Common myeloid progenitor, CD34-positive (primary cell): Measurements from ENCODE around the gene CNTNAP5.

Experiments used
- CTCF ChIA-PET: fragments of 350-600 bp; sonication (Branson Sonifier 250); formaldehyde crosslinking; loops from one replicate; lab custom pipeline; 2021; ENCODE audit warnings: antibody characterized with exemption; lab: Charles Lee
- POLR2A ChIA-PET: fragments of 350-600 bp; sonication (Branson Sonifier 250); formaldehyde crosslinking; loops from one replicate; lab custom pipeline; 2021; ENCODE audit warnings: antibody characterized with exemption; lab: Charles Lee
- DNase-seq, 3 donors: peaks; one replicate each; pipeline versions ENCODE4 v3.0.0 to v3.0.0-alpha.2; 2013
- H3K27ac ChIP-seq, 2 experiments: 1 replicate in 1 of 2; 2 replicates in 1 of 2; pipeline ENCODE4 v1.7.0; 2013; ENCODE audit warnings: inconsistent platforms in 2 of 2, low read length in 2 of 2, mild to moderate bottlenecking in 2 of 2, low read depth in 1 of 2, moderate library complexity in 1 of 2; ENCODE audit not compliant: severe bottlenecking in 2 of 2, insufficient read depth in 1 of 2, poor library complexity in 1 of 2
- H3K27me3 ChIP-seq, 5 experiments: replicated peaks in 2 of 5; 1 replicate in 3 of 5; 2 replicates in 2 of 5; pipeline versions ENCODE4 v1.6.1 to v1.7.0; 2013; ENCODE audit warnings: low read length in 4 of 5, mild to moderate bottlenecking in 2 of 5, moderate library complexity in 2 of 5, inconsistent platforms in 1 of 5; ENCODE audit not compliant: insufficient read depth in 5 of 5, control insufficient read depth in 4 of 5
- H3K36me3 ChIP-seq, 4 experiments: 1 replicate in 2 of 4; 2 replicates in 2 of 4; pipeline versions ENCODE4 v1.6.1 to v1.7.0; 2013; ENCODE audit warnings: low read length in 3 of 4, control low read depth in 1 of 4, mild to moderate bottlenecking in 1 of 4; ENCODE audit not compliant: control insufficient read depth in 4 of 4, insufficient read depth in 4 of 4
- H3K4me1 ChIP-seq, 4 experiments: 1 replicate in 3 of 4; 2 replicates in 1 of 4; pipeline versions ENCODE4 v1.6.1 to v1.7.1; 2013; ENCODE audit warnings: low read length in 3 of 4, mild to moderate bottlenecking in 3 of 4, control low read depth in 1 of 4, inconsistent platforms in 1 of 4, moderate library complexity in 1 of 4; ENCODE audit not compliant: control insufficient read depth in 4 of 4, insufficient read depth in 4 of 4; ENCODE audit errors: control extremely low read depth in 1 of 4
- H3K4me3 ChIP-seq, 7 experiments: 1 replicate in 4 of 7; 2 replicates in 3 of 7; pipeline versions ENCODE4 v1.5.1 to v1.7.0; 2013; ENCODE audit warnings: mild to moderate bottlenecking in 7 of 7, low read length in 6 of 7, moderate library complexity in 6 of 7, inconsistent platforms in 2 of 7, low read depth in 2 of 7, control low read depth in 1 of 7; ENCODE audit not compliant: insufficient read depth in 4 of 7, control insufficient read depth in 1 of 7; ENCODE audit errors: extremely low read depth in 1 of 7
- H3K9me3 ChIP-seq, 5 experiments: 1 replicate in 4 of 5; 2 replicates in 1 of 5; pipeline versions ENCODE4 v1.6.1 to v1.7.1; 2013; ENCODE audit warnings: low read length in 4 of 5, mild to moderate bottlenecking in 2 of 5, inconsistent platforms in 1 of 5, low read depth in 1 of 5, moderate library complexity in 1 of 5; ENCODE audit not compliant: control insufficient read depth in 4 of 5, insufficient read depth in 2 of 5; ENCODE audit errors: control extremely low read depth in 1 of 5
- WGBS: methylation state at CpG from one replicate; pipeline ENCODE4 v1.1.5; 2013; ENCODE audit not compliant: insufficient coverage; 5-methylcytosine and 5-hydroxymethylcytosine counted together

Gene CNTNAP5

DNA sequence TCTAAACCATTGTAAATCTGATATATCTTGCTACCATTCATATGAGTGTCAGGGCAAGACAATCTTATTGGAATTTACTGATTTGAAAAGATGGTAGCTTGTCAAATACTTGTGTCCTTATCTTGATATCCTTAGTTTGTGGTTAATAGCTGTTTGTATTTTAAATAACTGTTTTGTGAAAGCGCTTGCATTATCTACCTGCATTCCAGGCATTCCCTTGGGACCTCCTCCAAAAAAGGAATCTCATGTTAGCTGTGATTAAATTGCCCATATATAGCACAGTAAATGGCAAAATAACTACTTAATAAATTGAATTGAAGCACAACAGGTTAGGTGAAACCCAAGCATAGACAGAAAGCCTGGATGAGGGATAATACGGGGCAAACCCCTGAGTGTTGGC, 13.9 kb downstream of the CNTNAP5 start:
- Histone ChIP-seq H3K36me3 (no peaks in the 10 kb centered on the region), H3K27me3 (peaks cover 0 to 2% (median 0%) of the 10 kb centered on the region in 5 experiments), H3K4me3 (no peak overlapping the region), H3K9me3 (no peaks in the 10 kb centered on the region), H3K27ac (no peak overlapping the region), H3K4me1 (no peaks in the 10 kb centered on the region)
- WGBS: 100% methylated on average over 1 of the region's 2 CpGs
- ChIA-PET CTCF (no interaction called here), POLR2A (no interaction called here)
- no peak for DNase-seq

DNA sequence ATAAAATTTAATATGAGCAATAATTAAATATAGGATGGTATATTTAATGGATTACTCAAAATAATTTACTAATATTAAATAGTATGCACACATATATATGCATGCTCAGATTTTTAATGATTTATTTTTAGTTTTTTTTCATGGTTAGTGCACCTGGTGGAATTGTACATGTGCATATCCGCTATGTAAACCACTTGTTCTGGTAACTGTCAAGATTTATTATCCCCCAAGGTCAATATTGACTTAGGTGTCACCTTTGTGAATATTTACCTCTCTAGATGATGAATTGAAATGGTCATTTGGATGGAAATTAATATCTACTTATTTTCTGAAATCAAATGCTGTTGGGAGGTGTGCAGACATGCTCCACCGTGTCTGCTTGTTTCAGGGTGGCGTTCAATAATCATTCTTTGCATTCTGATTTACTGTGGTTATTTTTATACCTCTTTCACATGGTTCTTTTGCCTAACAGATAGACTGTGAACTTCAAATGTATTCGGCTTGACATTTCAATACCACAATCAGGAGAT, 14.7 kb downstream of the CNTNAP5 start:
- peaks cover 0 to 2% (median 0%) of the 10 kb centered on the region in 5 experiments for H3K27me3 ChIP-seq
- POLR2A ChIA-PET: no interaction called here
- CTCF ChIA-PET: no interaction called here

DNA sequence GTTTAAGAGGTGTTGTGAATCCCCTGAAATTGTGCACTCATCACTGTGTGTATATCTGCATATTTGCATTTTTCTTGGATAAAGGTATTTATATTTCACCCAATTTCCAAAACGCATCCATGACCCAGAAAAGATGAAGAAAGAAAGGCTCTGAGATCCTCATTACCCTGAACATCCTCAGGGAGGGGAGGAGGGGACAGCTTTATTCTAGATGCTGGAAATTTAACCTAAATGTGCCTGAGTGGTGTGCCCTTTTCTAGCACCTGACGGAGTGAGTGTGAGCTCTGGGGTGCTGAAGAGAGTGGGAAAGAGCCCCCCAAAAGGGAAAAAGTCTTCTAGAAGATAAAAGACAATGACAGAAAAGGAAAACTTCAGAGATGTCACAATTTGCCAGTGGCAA, 20.8 kb downstream of the CNTNAP5 start:
- CTCF ChIA-PET: interaction anchor here (0.6 kb wide), 1 partner anchor 544 kb away, joined by 3 read pairs; no protein-coding TSS in a partner anchor
- WGBS: 100% methylated on average over 1 of the region's 2 CpGs
- no peaks in the 10 kb centered on the region for H3K4me1 ChIP-seq
- H3K27me3 ChIP-seq: no peaks in the 10 kb centered on the region
- H3K9me3 ChIP-seq: no peaks in the 10 kb centered on the region
- POLR2A ChIA-PET: no interaction called here
- no peaks in the 10 kb centered on the region for H3K36me3 ChIP-seq
- H3K4me3 ChIP-seq: no peak overlapping the region
- no peak overlapping the region for H3K27ac ChIP-seq
- DNase-seq: no peak

More for the DNA sequence above, 14.7 kb downstream of the CNTNAP5 start:
- no peaks in the 10 kb centered on the region for H3K4me1 ChIP-seq
- no peaks in the 10 kb centered on the region for H3K36me3 ChIP-seq
- WGBS: no CpG with 5 or more reads among the region's 4 CpGs
- H3K4me3 ChIP-seq: no peak overlapping the region
- H3K9me3 ChIP-seq: no peaks in the 10 kb centered on the region
- no peak overlapping the region for H3K27ac ChIP-seq
- DNase-seq: no peak

DNA sequence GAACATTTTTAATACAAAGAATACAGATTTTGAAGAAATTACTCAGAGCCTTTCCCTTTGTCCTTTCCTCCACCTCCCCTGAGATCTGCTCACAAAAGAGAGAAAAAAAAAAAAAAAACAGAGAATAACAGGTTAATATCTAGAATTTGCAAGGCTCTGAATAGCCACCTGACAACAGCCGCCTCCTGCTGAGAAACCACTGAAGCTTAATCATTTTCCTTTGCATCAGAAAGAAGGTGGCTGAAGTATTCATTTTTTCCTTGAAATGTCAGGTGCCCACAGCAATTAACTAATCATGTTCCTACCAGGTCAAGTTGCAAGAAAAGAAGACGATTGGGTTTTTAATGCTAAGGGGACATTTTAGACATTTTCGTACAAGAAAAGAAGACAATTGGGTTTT, 21.2 kb downstream of the CNTNAP5 start:
- POLR2A ChIA-PET: no interaction called here
- Histone ChIP-seq H3K4me3 (no peak overlapping the region), H3K36me3 (no peaks in the 10 kb centered on the region), H3K4me1 (no peaks in the 10 kb centered on the region), H3K27ac (no peak overlapping the region), H3K9me3 (no peaks in the 10 kb centered on the region), H3K27me3 (no peaks in the 10 kb centered on the region)
- CTCF ChIA-PET: interaction anchor here (0.6 kb wide), 1 partner anchor 544 kb away, joined by 3 read pairs; no protein-coding TSS in a partner anchor
- no peak for DNase-seq
- WGBS: 79% methylated on average over 3 of the region's 3 CpGs

DNA sequence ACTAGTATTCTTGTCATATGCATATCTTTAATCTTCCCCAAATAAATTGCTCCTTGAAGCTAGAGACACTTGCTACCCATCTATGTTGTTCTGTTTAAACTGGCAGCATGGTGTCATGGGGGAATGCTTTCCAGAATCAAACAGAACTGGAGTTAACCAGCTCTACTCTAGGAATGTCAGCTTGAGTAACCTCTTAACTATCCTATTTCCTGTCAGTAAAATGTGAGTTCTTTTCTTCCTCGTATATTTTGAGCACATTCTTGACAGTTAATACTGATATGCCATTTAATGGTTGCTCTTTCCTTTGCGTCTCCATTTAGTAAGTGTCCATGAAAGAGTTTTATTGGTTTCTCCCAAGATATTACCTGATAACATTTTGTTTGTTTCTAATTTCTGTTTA, 23.0 kb downstream of the CNTNAP5 start:
- no peak overlapping the region for H3K4me3 ChIP-seq
- H3K36me3 ChIP-seq: no peaks in the 10 kb centered on the region
- no CpG with 5 or more reads among the region's 2 CpGs for WGBS
- peaks cover 0 to 2% (median 0%) of the 10 kb centered on the region in 5 experiments for H3K27me3 ChIP-seq
- DNase-seq: no peak
- no peak overlapping the region for H3K27ac ChIP-seq
- ChIA-PET CTCF (interaction anchor here (0.7 kb wide), 1 partner anchor 482 kb away, joined by 3 read pairs; no protein-coding TSS in a partner anchor), POLR2A (no interaction called here)
- no peaks in the 10 kb centered on the region for H3K9me3 ChIP-seq
- no peaks in the 10 kb centered on the region for H3K4me1 ChIP-seq

DNA sequence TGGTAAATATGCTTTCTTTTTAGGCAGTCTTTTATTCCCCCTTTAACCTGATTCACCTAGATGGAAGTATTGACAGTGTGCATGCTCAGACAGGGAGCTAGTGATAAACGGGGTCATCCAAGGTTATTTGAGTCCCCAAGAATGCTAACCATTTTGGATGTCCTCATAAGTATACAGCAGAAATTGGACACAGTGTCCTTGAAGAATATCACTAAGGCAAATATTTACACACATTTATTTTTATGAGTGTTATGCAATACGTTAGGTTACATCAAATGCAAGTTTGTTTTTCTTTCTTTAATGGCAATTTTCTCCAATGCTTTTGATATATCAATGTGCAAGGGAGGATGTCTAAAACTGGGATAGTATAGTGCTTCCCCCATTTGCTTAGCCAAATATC, 23.6 kb downstream of the CNTNAP5 start:
- Histone ChIP-seq H3K36me3 (no peaks in the 10 kb centered on the region), H3K4me1 (no peaks in the 10 kb centered on the region), H3K4me3 (no peak overlapping the region), H3K27ac (no peak overlapping the region), H3K27me3 (peaks cover 0 to 2% (median 0%) of the 10 kb centered on the region in 5 experiments), H3K9me3 (no peaks in the 10 kb centered on the region)
- DNase-seq: no peak
- ChIA-PET CTCF (no interaction called here), POLR2A (no interaction called here)
- WGBS: 100% methylated on average over 1 of the region's 2 CpGs

DNA sequence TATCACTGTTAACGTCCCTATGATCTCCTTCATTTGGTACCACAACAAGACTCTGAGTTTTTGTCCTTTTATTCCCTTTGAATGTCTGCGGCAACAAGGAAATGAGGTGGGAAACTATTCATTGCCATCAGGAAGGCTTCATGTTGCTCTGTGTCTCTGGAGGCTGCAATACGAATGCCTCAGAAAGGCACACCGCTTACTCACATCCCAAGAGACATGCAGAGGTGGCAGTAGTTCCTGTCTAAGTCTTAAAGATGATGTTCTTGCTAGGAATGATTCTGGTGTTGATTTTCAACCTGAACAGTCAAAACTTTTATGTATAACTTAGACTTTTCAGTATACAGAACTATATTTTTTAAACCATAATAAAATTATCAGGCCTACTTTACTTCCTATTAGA, 24.0 kb downstream of the CNTNAP5 start:
- no peak overlapping the region for H3K27ac ChIP-seq
- H3K27me3 ChIP-seq: peaks cover 0 to 2% (median 0%) of the 10 kb centered on the region in 5 experiments
- H3K4me1 ChIP-seq: no peaks in the 10 kb centered on the region
- no peaks in the 10 kb centered on the region for H3K36me3 ChIP-seq
- H3K9me3 ChIP-seq: no peaks in the 10 kb centered on the region
- CTCF ChIA-PET: no interaction called here
- no peak overlapping the region for H3K4me3 ChIP-seq
- POLR2A ChIA-PET: no interaction called here
- WGBS: 88% methylated on average over 2 of the region's 4 CpGs
- DNase-seq: no peak
